Transverse colon (tissue), 4 donors: ENCODE data around the gene LRRK2. TPM values are rescaled to one million over a fixed set of nuclear protein-coding genes. Genes with fewer than 3 reads are reported as not detected.

ENCODE experiments used
- DNase-seq: peaks from one replicate; pipeline ENCODE4 v3.0.0-alpha.2; 2019
- H3K27ac ChIP-seq, 4 donors: fragments of 200-600 bp; sonication (generic); 2 replicates each; pipeline ENCODE4 v1.5.1; 2016 to 2018; ENCODE audit warnings: inconsistent platforms in 4 of 4
- H3K27me3 ChIP-seq: fragments of 200-600 bp; sonication (generic); 2 replicates; pipeline ENCODE4 v1.5.1; 2017; ENCODE audit warnings: inconsistent platforms
- H3K36me3 ChIP-seq, 4 donors: fragments of 200-600 bp; sonication (generic); 2 replicates each; pipeline ENCODE4 v1.5.1; 2017 to 2019; ENCODE audit warnings: inconsistent platforms in 4 of 4
- H3K4me1 ChIP-seq, 4 donors: fragments of 200-600 bp; sonication (generic); 2 replicates each; pipeline ENCODE4 v1.5.1; 2017 to 2020; ENCODE audit warnings: inconsistent platforms in 4 of 4
- H3K4me3 ChIP-seq, 4 donors: fragments of 200-600 bp; sonication (generic); 1 replicate in 1 of 4; 2 replicates in 3 of 4; pipeline versions ENCODE4 v1.5.1 to v1.6.1; 2017 to 2019; ENCODE audit warnings: inconsistent platforms in 4 of 4
- H3K9me3 ChIP-seq, 2 donors: fragments of 200-600 bp; sonication (generic); 2 replicates each; pipeline ENCODE4 v1.5.1; 2017 to 2019; ENCODE audit warnings: inconsistent platforms in 2 of 2
- EP300 ChIP-seq: sonication (generic); formaldehyde crosslinking; IDR thresholded peaks from one replicate; pipeline ENCODE4 v1.6.1; 2017; ENCODE audit warnings: antibody characterized with exemption, low read depth
- POLR2A ChIP-seq: fragments of 450-650 bp; IDR thresholded peaks from one replicate; pipeline ENCODE4 v1.6.1; 2016; ENCODE audit warnings: antibody characterized with exemption, mild to moderate bottlenecking, moderate library complexity
- POLR2AphosphoS5 ChIP-seq, 3 donors: sonication (generic); formaldehyde crosslinking; IDR thresholded peaks; one replicate each; pipeline ENCODE4 v1.6.1; 2016; ENCODE audit warnings: antibody characterized with exemption in 3 of 3
- WGBS, 2 donors: methylation state at CpG; one replicate each; pipeline ENCODE4 v1.1.5; 2018; ENCODE audit warnings: low coverage in 1 of 2; 5-methylcytosine and 5-hydroxymethylcytosine counted together
- in situ Hi-C, 4 donors: fragments of 200-750 bp; cut with MboI; loops; one replicate each; pipeline versions ENCODE4 v1.15.0 to v1.15.1; 2017; ENCODE audit warnings: low sequenced_read_pairs in 3 of 4, low pct_ligation_motif_present in 1 of 4, low pct_unique_long_range_greater_than_20kb in 1 of 4
- intact Hi-C: fragments of 100-400 bp; cut with DNase I; formaldehyde crosslinking; loops from one replicate; pipeline ENCODE4 v1.15.1; 2023; ENCODE audit warnings: low total_unique reads
- total RNA-seq, 4 donors: library from RNA; depleted of rRNA; stranded (reverse); fragments of >200 nt; gene quantifications; one replicate each; pipeline ENCODE4 v1.1.0, GENCODE V29; 2016
- TF ChIP-seq, protein P1 (sequence below), 5 experiments: fragments of 200-600 bp in 3 of 5; fragments of 450-650 bp in 2 of 5; sonication (generic) in 3 of 5; IDR thresholded peaks; 1 replicate in 2 of 5; 2 replicates in 3 of 5; pipeline ENCODE4 v1.5.1; 2016 to 2017; ENCODE audit warnings: antibody characterized with exemption in 5 of 5, inconsistent platforms in 3 of 5, mild to moderate bottlenecking in 2 of 5, moderate library complexity in 1 of 5

The LRRK2 gene
- total RNA-seq, 4 donors from 2014 or later = 1.9 to 30.8 (median 7.9) TPM

DNA sequence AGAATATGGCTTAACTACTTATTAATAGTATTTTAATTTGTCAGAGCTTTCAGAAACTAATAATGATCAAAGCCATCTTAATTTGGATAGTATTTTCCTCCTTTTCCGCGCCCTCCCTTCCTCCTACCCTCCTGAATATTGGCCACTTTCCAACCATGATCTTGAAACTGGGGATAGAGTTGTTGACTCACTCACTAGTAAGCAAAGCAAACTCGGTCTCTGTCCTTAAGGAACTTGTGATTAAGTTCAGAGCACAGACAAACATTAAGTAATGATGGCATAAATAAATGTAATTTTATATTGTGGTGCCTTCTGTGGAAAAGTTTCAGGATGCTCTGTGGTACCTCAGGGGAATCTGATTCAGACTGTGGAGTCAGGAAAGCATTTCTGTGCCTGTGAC, 75.7 kb downstream of the LRRK2 start:
- Histone ChIP-seq H3K4me3 (no peak overlapping the region), H3K4me1 (no peaks in the 10 kb centered on the region), H3K36me3 (peaks cover 0 to 1% (median 0%) of the 10 kb centered on the region in 4 donors), H3K27me3 (no peaks in the 10 kb centered on the region), H3K9me3 (no peaks in the 10 kb centered on the region), H3K27ac (no peak overlapping the region)
- no peak for DNase-seq
- intact Hi-C loops = no loop called here
- TF ChIP-seq, protein P1, sequence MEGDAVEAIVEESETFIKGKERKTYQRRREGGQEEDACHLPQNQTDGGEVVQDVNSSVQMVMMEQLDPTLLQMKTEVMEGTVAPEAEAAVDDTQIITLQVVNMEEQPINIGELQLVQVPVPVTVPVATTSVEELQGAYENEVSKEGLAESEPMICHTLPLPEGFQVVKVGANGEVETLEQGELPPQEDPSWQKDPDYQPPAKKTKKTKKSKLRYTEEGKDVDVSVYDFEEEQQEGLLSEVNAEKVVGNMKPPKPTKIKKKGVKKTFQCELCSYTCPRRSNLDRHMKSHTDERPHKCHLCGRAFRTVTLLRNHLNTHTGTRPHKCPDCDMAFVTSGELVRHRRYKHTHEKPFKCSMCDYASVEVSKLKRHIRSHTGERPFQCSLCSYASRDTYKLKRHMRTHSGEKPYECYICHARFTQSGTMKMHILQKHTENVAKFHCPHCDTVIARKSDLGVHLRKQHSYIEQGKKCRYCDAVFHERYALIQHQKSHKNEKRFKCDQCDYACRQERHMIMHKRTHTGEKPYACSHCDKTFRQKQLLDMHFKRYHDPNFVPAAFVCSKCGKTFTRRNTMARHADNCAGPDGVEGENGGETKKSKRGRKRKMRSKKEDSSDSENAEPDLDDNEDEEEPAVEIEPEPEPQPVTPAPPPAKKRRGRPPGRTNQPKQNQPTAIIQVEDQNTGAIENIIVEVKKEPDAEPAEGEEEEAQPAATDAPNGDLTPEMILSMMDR (IDR thresholded peaks at IDR 0.05) = no peak
- TF ChIP-seq POLR2AphosphoS5 (IDR thresholded peaks at IDR 0.05) = no peak
- TF ChIP-seq POLR2A = no peak
- TF ChIP-seq EP300 = no peak
- in situ Hi-C loops = loop anchor here in 1 of 4 donors (25.0 kb wide), 1 partner anchor 138 kb away; no protein-coding TSS in a partner anchor
- WGBS, 2 donors = 59 to 63% methylated on average over 3 of the region's 3 CpGs

DNA sequence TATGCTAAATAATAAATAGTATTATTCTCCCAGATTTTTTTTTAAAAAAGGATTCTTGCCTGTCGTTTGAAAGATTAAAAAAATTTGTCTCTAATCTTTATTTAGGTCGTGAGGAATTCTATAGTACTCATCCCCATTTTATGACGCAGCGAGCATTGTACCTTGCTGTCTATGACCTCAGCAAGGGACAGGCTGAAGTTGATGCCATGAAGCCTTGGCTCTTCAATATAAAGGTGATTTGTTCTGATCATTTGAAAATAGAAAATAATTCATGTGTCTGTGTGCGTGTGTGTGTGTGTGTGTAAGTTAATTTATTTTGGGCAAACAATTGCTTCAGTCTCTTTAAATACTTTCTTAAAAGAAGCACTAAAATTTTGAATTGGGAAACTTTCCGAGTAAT, 84.2 kb downstream of the LRRK2 start:
- TF ChIP-seq EP300 = no peak
- TF ChIP-seq POLR2AphosphoS5 (IDR thresholded peaks at IDR 0.05) = no peak
- TF ChIP-seq, protein P1 (IDR thresholded peaks at IDR 0.05) = no peak
- TF ChIP-seq POLR2A = no peak
- DNase-seq = no peak

DNA sequence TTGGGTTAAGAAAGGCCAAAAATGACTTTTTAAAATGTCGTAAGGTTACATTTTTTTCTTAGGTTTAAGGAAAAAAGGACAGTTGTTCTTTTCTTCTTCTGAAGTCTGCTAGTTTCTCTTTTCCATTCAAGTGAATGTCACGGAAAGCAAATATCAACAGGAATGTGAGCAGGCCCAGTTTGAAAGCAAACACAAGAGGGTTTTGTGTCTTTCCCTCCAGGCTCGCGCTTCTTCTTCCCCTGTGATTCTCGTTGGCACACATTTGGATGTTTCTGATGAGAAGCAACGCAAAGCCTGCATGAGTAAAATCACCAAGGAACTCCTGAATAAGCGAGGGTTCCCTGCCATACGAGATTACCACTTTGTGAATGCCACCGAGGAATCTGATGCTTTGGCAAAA, 85.4 kb downstream of the LRRK2 start:
- Histone ChIP-seq H3K4me1 (no peaks in the 10 kb centered on the region), H3K4me3 (no peak overlapping the region), H3K9me3 (no peaks in the 10 kb centered on the region), H3K27ac (no peak overlapping the region), H3K36me3 (no peaks in the 10 kb centered on the region), H3K27me3 (no peaks in the 10 kb centered on the region)
- TF ChIP-seq POLR2A (no peak), POLR2AphosphoS5 (IDR thresholded peaks at IDR 0.05) (no peak), EP300 (no peak)
- TF ChIP-seq, protein P1 (IDR thresholded peaks at IDR 0.05) = no peak
- 79 to 80% methylated on average over 9 of the region's 9 CpGs for WGBS, 2 donors
- in situ Hi-C loops (loop anchor here in 2 of 4 donors (10.0 to 25.0 kb wide), 2 partner anchors 148 to 155 kb away; no protein-coding TSS in a partner anchor), intact Hi-C loops (loop anchor here (10.0 kb wide), 1 partner anchor 155 kb away; no protein-coding TSS in a partner anchor)
- DNase-seq = no peak

More for the DNA sequence above, 84.2 kb downstream of the LRRK2 start:
- in situ Hi-C loops (loop anchor here in 1 of 4 donors (25.0 kb wide), 1 partner anchor 147 kb away; no protein-coding TSS in a partner anchor), intact Hi-C loops (no loop called here)
- Histone ChIP-seq H3K27me3 (no peaks in the 10 kb centered on the region), H3K27ac (no peak overlapping the region), H3K4me1 (no peaks in the 10 kb centered on the region), H3K9me3 (no peaks in the 10 kb centered on the region), H3K4me3 (no peak overlapping the region), H3K36me3 (no peaks in the 10 kb centered on the region)
- 80 to 85% methylated on average over 6 of the region's 6 CpGs for WGBS, 2 donors

DNA sequence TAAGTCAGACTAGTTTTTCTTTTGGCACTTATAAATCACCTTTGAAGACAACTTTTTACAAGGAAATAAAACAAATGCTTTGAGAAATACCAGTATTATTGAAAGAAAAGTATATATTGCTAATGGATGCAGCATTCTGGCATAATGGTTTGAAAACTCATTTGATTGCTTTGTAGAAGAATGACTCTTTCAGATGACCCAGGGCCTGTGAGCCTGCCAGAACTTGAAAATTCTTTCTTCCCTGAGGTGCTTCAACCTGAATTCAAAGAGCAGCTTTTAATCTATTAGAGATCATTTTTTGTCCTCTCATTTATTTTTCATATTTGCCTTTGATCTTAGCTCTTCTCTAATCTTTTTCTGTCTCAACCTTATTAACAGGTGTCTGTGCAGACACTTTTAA, 87.4 kb downstream of the LRRK2 start:
- in situ Hi-C loops (loop anchor here in 2 of 4 donors (10.0 to 25.0 kb wide), 2 partner anchors 150 to 157 kb away; no protein-coding TSS in a partner anchor), intact Hi-C loops (loop anchor here (10.0 kb wide), 1 partner anchor 157 kb away; no protein-coding TSS in a partner anchor)
- Histone ChIP-seq H3K36me3 (no peaks in the 10 kb centered on the region), H3K9me3 (no peaks in the 10 kb centered on the region), H3K27ac (no peak overlapping the region), H3K4me3 (no peak overlapping the region), H3K27me3 (no peaks in the 10 kb centered on the region), H3K4me1 (no peaks in the 10 kb centered on the region)
- TF ChIP-seq EP300 = no peak
- TF ChIP-seq, protein P1 (IDR thresholded peaks at IDR 0.05) = no peak
- TF ChIP-seq POLR2A = no peak
- TF ChIP-seq POLR2AphosphoS5 (IDR thresholded peaks at IDR 0.05) = no peak
- DNase-seq = no peak
